NT2/D1 (cell line): ENCODE results near the gene TMEM74B.

Experiments
- SUZ12 ChIP-seq: IDR thresholded peaks from 2 replicates; pipeline ENCODE4 v1.6.1; 2011; ENCODE audit not compliant: insufficient read length, insufficient read depth; ENCODE audit errors: extremely low read depth
- YY1 ChIP-seq: IDR thresholded peaks from 2 replicates; pipeline ENCODE4 v1.6.1; 2011; ENCODE audit not compliant: insufficient read length, insufficient read depth
- ZNF274 ChIP-seq: IDR thresholded peaks from 2 replicates; pipeline ENCODE4 v1.6.1; 2011; ENCODE audit warnings: mild to moderate bottlenecking, low read depth, low read length

DNA sequence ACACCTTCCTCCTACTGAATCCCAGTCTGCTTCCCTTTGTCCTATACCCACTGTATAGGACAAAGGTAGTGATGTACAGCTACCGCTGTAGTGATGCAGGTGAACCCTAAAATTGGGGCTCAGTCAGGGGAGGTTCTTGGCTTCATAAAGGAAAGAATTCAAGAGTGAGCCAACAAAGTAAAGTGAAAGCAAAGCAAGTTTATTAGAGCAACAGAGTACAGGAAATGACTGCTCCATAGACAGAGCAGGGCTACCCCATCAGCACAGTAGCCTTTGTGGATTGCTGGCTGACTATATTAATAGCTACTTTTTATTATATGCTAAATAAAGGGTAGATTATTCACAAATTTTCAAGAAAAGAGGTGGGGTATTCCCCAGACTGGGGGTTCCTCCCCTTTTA, 15.2 kb upstream of the TMEM74B start:
- TF ChIP-seq ZNF274: no peak
- TF ChIP-seq YY1: no peak
- no peak for TF ChIP-seq SUZ12
